HEK293 (cell line): ENCODE data around the gene ACMSD.

Experiments
- CTCF ChIP-seq: fragments of 450-650 bp; formaldehyde crosslinking; IDR thresholded peaks from 2 replicates; pipeline ENCODE4 v1.5.1; 2016; ENCODE audit warnings: missing biosample characterization, missing genetic modification characterization
- GLI4 ChIP-seq: fragments of 450-650 bp; formaldehyde crosslinking; IDR thresholded peaks from 2 replicates; pipeline ENCODE4 v1.5.1; 2016; ENCODE audit warnings: missing biosample characterization, missing genetic modification characterization
- PRDM1 ChIP-seq: fragments of 450-650 bp; formaldehyde crosslinking; IDR thresholded peaks from 2 replicates; pipeline ENCODE4; 2016; ENCODE audit warnings: missing biosample characterization, missing genetic modification characterization
- YY1 ChIP-seq: fragments of 450-650 bp; formaldehyde crosslinking; IDR thresholded peaks from 2 replicates; pipeline ENCODE4 v1.5.1; 2018; ENCODE audit warnings: missing biosample characterization, missing genetic modification characterization
- ZNF132 ChIP-seq: fragments of 450-650 bp; formaldehyde crosslinking; IDR thresholded peaks from 2 replicates; pipeline ENCODE4 v1.5.1; 2017; ENCODE audit warnings: missing biosample characterization, missing genetic modification characterization, borderline replicate concordance
- ZNF24 ChIP-seq: fragments of 450-650 bp; formaldehyde crosslinking; IDR thresholded peaks from 2 replicates; pipeline ENCODE4 v1.5.1; 2016; ENCODE audit warnings: missing biosample characterization, missing genetic modification characterization
- ZNF274 ChIP-seq, 2 experiments: fragments of 200-500 bp in 1 of 2; fragments of 450-650 bp in 1 of 2; sonication (Bioruptor generic) in 1 of 2; formaldehyde crosslinking in 1 of 2; IDR thresholded peaks; 2 replicates each; pipeline versions ENCODE4 v1.5.1 to v1.6.1; 2014 to 2016; ENCODE audit warnings: borderline replicate concordance in 1 of 2, inconsistent platforms in 1 of 2, low read length in 1 of 2, missing biosample characterization in 1 of 2, missing genetic modification characterization in 1 of 2
- ZNF664 ChIP-seq: fragments of 450-650 bp; formaldehyde crosslinking; IDR thresholded peaks from 2 replicates; pipeline ENCODE4 v1.5.1; 2016; ENCODE audit warnings: missing biosample characterization, missing genetic modification characterization
- ZNF670 ChIP-seq: fragments of 450-650 bp; formaldehyde crosslinking; IDR thresholded peaks from 2 replicates; pipeline ENCODE4 v1.5.1; 2016; ENCODE audit warnings: missing biosample characterization, missing genetic modification characterization, low read depth
- ZNF785 ChIP-seq: fragments of 450-650 bp; formaldehyde crosslinking; IDR thresholded peaks from 2 replicates; pipeline ENCODE4 v1.5.1; 2016; ENCODE audit warnings: missing biosample characterization, missing genetic modification characterization
- TF ChIP-seq, protein P1 (sequence below): fragments of 450-650 bp; formaldehyde crosslinking; IDR thresholded peaks from 2 replicates; pipeline ENCODE4 v1.5.1; 2016; ENCODE audit warnings: missing biosample characterization, missing genetic modification characterization
- TF ChIP-seq, protein P2 (sequence below): fragments of 450-650 bp; formaldehyde crosslinking; IDR thresholded peaks from 2 replicates; pipeline ENCODE4 v1.5.1; 2016; ENCODE audit warnings: missing biosample characterization, missing genetic modification characterization, low read depth

DNA sequence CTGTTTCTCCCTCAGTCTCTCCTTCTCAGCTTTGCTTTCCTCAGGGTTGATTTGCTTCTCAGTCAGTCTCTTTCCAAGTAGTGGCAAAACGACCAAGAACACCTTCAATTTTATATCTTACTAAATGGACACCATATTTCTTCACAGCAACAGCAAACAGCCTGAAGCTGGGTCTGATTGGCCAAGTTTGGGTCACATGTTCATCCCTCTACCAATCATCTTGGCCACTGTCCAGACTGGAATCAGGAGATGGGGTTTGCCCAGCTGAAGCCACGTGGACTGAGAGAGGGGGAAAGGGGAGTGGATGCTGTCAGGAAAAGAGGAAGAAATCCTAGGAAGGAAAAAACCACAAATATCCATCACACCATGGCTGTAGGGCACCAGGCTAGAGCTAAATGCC is 42.0 kb upstream of the ACMSD start:
- TF ChIP-seq ZNF785 (no peak), CTCF (no peak), ZNF664 (no peak), ZNF24 (tag by site-specific recombination) (no peak), PRDM1 (tag by site-specific recombination) (no peak), ZNF274 (IDR thresholded peaks at IDR 0.05; ENCODE audit: low read length) (no peak), ZNF274 (tag by site-specific recombination; IDR thresholded peaks at IDR 0.05; ENCODE audit: borderline replicate concordance) (no peak), ZNF132 (tag by site-specific recombination) (no peak), ZNF670 (tag by site-specific recombination) (no peak), YY1 (tag by site-specific recombination) (no peak), GLI4 (tag by site-specific recombination) (no peak)
- TF ChIP-seq, protein P1, sequence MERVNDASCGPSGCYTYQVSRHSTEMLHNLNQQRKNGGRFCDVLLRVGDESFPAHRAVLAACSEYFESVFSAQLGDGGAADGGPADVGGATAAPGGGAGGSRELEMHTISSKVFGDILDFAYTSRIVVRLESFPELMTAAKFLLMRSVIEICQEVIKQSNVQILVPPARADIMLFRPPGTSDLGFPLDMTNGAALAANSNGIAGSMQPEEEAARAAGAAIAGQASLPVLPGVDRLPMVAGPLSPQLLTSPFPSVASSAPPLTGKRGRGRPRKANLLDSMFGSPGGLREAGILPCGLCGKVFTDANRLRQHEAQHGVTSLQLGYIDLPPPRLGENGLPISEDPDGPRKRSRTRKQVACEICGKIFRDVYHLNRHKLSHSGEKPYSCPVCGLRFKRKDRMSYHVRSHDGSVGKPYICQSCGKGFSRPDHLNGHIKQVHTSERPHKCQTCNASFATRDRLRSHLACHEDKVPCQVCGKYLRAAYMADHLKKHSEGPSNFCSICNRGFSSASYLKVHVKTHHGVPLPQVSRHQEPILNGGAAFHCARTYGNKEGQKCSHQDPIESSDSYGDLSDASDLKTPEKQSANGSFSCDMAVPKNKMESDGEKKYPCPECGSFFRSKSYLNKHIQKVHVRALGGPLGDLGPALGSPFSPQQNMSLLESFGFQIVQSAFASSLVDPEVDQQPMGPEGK (tag by site-specific recombination) = no peak
- TF ChIP-seq, protein P2, sequence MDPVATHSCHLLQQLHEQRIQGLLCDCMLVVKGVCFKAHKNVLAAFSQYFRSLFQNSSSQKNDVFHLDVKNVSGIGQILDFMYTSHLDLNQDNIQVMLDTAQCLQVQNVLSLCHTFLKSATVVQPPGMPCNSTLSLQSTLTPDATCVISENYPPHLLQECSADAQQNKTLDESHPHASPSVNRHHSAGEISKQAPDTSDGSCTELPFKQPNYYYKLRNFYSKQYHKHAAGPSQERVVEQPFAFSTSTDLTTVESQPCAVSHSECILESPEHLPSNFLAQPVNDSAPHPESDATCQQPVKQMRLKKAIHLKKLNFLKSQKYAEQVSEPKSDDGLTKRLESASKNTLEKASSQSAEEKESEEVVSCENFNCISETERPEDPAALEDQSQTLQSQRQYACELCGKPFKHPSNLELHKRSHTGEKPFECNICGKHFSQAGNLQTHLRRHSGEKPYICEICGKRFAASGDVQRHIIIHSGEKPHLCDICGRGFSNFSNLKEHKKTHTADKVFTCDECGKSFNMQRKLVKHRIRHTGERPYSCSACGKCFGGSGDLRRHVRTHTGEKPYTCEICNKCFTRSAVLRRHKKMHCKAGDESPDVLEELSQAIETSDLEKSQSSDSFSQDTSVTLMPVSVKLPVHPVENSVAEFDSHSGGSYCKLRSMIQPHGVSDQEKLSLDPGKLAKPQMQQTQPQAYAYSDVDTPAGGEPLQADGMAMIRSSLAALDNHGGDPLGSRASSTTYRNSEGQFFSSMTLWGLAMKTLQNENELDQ (tag by site-specific recombination) = no peak
